ENCODE measurements around the gene FSD1. TPM values are rescaled to one million over a fixed set of nuclear protein-coding genes. Genes with fewer than 3 reads are reported as not detected.
"Not testable (repeated sequence)": the region's sequence is repeated elsewhere in the genome, so short reads cannot be mapped to it uniquely, and the experiment has no call there.

FSD1 gene
- 9.7 and 10.0 TPM in 2 replicates for total RNA-seq (2014; rRNA removed; shearing (Covaris generic))
- polyA plus RNA-seq (2015; cell fraction: cytosol; rRNA removed), result 24.0 and 28.3 TPM in 2 replicates
- polyA plus RNA-seq (2015; cell fraction: nucleus; rRNA removed), result 49.6 and 58.9 TPM in 2 replicates

DNA sequence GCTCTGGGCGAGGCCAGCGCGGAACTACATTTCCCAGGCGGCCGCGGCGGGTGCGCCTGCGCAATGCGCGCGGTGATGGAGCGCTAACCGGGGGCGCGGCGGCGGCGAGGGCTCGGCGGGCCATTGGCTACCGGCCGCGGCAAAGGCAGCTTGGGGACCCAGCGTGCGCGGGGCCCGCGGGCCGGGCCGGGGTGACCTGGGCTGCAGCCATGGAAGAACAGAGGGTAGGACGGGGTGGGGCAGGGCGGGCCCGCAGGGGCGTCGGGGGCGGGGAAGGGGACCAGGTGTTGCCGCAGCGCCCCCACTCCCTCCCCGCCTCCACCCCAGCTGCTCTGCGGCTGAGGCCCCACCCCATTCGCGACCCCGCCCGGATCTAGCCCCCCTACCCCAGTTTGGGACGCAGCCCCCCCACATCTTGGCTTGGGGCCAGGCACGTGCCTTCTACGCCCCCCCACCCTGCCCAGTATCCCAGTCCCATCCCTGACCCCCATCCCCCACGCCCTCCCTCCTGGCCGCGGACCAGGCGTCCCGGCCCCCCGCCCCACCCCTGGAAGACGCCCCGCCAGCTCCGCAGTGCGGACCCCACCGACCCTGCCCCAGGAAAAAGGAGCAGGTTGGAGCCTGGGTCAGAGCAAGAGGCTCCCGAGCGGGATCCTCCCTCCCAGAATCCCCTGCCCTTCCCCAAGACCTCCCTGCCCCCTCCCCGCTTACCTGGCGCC is at the start of gene FSD1:
Gene FSD1 (plus strand): TSS at position 61 of the 719 bp plus-strand sequence. CDS start 149 bp downstream, at position 210.
- DNase-seq (ENCODE audit: low read depth), result peak; percentile 53

DNA sequence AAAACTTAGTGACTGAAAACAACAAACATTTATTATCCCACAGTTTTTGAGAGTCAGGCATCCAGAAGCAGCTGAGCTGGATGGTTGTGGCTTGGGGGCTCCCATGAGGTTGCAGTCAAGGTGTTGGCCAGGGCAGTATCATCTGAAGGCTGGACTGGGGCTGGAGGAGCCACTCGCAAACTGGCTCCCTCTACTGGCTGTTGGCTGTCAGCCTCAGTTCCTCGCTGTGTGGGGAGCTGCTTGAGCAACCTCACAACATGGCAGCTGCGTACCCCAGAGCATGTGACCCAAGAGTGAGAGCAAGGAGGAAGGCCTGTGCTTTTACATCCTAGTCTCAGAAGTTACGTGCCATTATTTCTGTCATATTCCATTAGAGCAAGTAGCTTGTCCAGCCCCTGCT is 47.8 kb upstream of the FSD1 start:
- DNase-seq (ENCODE audit: low read depth), result no peak

DNA sequence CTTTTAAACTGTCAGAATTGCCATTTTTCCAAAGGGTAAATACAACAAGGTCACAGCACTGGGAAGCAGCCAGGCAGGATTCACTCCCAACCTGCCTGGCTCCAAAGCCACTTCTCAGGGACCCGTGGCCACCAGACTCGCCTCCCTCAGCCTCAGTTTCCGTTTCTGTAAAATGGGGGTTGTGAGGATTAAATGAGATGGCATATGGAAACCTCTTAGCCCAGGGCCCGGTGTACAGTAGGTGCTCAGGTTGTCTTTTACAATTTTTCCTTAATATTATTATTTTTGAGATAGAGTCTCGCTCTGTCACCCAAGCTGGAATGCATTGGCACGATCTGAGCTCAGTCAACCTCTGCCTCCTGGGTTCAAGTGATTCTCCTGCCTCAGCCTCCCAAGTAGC is 47.4 kb upstream of the FSD1 start:
- DNase-seq (ENCODE audit: low read depth), result no peak

DNA sequence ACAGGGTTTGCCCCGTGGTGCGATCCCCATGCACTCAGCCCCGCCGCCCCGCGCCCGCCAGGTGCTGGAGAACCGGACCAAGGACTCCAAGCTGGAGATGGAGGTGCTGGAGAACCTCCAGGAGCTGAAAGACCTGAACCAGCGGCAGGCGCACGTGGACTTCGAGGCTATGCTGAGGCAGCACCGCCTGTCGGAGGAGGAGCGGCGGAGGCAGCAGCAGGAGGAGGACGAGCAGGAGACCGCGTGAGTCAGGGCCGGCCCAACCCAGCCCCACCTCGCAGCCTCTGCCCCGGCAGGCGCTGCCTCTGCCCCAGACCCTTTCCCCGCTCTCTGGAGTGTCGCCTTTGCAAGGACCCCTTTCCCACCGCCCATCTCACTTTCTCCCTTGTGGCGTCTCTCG is 46.2 kb upstream of the FSD1 start:
- no peak for DNase-seq (ENCODE audit: low read depth)

DNA sequence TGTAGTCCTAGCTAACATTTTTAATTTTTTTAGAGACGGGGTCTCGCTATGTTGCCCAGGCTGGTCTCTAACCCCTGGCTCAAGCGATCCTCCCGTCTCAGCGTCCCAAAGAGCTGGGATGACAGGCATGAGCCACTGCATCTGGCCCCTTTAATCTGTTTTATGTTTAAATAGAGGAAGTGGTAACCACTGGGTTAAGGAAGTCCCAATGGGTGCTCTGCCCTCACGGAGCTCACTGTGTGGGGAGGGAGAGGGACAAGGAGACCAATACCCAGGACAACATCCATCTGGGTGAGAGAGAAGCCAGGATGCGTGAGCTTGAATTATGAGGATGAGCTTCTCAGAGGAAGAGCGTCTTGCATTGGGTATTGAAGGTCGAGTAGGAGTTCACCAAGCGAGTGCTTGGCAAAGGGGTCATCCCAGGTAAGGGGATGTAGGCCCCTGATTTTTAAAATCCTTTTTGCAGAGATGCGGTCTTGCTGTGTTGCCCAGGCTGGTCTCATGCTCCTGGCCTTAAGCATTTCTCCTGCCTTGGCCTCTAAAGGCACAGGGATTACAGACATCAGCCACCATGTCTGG is 43.7 kb upstream of the FSD1 start:
- DNase-seq (ENCODE audit: low read depth), result no peak

DNA sequence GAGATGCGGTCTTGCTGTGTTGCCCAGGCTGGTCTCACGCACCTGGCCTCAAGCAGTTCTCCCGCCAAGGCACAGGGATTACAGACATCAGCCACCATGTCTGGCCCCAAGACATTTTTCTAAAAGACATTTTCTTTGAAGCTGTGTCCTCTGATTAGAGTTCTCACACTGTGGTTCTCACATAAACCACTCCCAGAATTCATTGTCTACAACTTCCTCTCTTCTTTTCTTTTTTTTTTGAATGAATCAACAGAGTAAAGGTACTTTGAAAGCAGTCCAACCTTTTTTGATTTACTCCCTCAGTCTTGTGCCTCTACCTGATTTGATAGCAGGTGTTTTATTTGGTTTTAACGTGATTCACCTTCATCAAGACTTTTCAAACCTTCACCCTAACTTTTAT is 39.6 kb upstream of the FSD1 start:
- no peak for DNase-seq (ENCODE audit: low read depth)

DNA sequence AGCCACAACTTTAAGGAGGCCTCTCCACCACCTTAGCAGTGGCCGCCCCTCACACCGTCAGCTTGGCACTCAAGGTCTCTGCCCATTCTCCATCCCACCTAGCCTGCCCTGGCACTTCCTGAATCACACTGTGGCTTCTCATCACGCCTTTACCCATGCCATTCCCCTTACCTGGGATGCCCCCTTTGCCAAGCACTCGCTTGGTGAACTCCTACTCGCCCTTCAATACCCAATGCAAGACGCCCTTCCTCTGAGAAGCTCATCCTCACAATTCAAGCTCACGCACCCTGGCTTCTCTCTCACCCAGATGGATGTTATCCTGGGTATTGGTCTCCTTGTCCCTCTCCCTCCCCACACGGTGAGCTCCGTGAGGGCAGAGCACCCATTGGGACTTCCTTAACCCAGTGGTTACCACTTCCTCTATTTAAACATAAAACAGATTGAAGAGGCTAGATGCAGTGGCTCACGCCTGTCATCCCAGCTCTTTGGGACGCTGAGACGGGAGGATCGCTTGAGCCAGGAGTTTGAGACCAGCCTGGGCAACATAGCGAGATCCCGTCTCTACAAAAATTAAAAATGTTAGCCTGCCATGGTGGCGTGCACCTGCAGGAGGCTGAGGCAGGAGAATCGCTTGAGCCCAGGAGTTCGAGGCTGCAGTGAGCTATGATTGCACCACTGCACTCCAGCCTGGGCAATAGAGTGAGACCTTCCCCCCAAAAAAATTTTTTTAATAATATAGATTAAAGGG is 38.0 kb upstream of the FSD1 start:
- no peak for DNase-seq (ENCODE audit: low read depth)

DNA sequence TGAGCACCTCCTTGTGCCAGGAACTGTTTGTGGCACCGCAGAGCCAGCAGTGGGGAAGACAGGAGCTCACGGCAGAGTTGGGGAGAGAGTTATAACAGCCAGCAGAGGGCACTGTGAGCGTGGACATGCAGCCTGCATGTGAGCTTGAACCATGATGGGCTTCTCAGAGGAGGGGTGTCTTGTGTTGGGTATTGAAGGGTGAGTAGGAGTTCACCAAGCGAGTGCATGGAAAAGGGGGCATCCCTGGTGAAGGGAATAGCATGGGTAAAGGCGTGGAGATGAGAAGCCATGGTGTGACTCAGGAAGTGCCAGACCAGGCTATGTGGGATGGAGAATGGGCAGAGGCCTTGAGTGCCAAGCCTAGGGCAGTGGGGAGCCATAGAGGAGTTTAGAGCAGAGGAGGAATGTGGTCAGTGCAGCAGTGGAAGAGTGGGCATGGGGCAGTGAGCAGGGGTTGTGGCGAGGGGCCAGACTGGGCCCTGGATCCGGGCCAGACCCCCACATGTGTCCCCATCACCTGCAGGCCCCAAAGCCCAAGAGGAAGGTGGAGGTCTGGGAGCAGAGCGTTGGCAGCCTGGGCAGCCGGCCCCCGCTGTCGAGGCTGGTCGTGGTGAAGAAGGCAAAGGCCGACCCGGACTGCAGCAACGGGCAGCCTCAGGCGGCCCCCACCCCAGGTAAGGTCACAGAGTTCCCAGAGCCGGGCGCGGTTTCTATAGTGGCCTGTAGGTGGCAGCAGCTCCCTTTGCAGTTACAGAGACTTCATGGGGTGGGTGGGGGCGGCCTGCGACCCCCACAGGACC is 37.1 kb upstream of the FSD1 start:
- peak; percentile 59 for DNase-seq (ENCODE audit: low read depth)

DNA sequence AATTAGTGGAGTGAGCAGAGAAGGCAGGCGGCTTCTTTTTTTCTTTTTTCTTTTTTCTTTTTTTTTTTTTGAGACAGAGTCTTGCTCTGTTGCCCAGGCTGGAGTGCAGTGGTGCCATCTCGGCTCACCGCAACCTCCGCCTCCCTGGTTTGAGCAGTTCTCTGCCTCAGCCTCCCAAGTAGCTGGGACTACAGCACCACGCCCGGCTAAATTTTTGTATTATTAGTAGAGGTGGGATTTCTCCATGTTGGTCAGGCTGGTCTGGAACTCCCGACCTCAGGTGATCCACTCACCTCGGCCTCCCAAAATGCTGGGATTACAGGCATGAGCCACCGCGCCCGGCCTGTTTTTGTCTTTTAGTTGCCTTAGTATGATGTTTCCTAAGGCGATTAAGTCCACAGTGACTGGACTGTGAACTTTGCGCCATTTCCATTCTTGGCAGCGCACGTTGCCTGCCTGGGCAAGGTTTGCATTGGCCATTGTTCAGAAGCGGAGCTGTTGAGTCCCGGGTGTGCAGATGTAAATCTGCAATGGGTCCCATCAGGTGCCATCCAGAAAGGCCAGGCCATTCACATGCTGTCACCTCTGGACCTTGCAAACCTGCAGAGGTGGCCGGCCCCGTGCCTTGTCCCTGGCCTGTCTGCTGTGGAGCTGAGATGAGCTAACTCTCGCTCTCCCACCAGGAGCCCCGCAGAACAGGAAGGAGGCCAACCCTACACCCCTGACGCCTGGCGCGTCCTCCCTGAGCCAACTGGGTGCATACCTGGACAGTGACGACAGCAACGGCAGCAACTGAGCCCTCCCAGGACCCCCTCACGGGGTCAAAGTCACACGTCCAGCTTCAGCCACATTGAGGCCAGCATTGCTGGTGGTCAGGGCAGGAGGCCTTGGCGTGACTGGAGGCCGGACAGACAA is 36.2 kb upstream of the FSD1 start:
- DNase-seq (ENCODE audit: low read depth), result no peak

DNA sequence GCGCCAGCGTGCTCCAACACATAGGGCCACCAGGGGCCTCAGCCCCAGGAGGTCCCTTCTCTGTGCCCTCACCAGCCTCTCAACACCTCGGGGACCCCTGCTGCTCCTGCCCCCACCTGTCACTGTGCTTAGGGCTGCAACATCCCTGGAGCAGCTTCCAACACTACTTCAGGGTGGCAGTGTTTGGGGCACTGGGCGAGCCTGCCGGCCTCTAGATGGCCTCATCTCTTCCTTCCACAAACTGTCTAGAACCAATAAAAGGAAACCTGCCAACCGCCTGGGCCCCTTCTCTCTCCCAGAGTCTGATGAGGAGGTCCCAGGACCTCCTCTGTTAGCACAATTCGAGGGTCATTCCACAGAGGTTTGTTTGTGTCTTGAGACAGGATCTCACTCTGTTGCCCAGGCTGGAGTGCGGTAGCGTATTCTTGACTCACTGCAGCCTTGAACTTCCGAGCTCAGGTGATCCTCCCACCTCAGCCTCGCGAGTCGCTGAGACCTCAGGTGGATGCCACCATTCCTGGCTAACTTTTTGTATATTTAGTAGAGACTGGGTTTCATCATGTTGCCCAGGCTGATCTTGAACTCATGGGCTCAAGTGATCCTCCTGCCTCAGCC is 35.5 kb upstream of the FSD1 start:
- DNase-seq (ENCODE audit: low read depth), result no peak

DNA sequence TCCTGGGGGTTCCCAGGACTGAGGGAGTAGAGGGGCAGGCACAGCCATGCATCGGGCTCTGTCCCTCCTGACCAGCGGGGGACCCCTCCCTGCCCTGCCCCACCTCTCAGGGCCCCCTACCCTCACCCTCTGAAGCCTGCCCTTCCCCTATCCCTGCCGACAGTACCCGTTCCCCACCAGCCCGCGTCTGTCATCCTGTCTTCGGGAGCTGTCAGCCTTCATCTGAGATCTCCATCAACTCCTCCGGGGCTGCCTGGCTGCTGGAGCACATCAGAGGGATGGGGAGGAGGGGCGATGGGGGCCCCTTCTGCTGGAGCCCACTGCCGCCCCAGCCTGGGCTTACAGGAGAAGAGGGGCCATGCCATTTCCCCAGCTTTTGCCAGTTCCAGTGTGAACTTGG is 31.5 kb upstream of the FSD1 start:
- DNase-seq (ENCODE audit: low read depth), result no peak

DNA sequence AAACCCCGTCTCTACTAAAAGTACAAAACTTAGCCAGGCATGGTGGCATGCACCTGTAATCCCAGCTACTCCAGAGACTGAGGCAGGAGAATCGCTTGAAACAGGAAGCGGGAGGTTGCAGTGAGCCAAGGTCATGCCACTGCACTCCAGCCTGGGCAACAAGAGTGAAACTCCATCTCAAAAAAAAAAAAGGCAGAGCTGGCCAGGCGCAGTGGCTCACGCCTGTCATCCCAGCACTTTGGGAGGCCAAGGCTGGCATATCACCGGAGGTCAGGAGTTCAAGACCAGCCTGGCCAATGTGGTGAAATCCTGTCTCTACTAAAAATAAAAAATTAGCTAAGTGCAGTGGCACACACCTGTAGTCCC is 30.1 kb upstream of the FSD1 start:
- not testable (repeated sequence) for DNase-seq (ENCODE audit: low read depth)

DNA sequence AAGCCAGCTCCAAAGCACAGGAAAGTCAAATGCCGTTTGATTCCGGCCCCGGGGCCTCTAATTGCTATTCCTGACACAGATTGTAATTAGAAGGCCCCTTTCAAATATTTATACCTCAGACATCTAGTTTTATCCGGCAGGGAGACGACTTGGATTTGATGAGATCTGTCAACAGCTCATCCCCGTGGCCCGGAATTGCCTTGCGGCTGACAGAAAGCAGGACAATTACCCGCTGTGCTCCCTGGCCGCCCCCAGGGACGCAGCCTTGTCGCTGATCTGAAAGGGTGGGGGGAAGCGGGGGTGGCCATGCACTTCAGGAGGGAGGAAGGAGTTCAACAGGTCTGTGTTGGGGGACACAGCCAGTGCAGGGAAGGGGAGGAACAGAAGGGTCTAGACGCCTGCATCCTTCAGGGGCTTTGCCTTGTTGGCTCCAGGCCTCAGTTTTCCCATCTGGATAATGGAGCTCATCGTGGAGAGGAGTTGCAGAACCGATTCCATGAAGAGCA is 27.2 kb upstream of the FSD1 start:
- DNase-seq (ENCODE audit: low read depth), result no peak

DNA sequence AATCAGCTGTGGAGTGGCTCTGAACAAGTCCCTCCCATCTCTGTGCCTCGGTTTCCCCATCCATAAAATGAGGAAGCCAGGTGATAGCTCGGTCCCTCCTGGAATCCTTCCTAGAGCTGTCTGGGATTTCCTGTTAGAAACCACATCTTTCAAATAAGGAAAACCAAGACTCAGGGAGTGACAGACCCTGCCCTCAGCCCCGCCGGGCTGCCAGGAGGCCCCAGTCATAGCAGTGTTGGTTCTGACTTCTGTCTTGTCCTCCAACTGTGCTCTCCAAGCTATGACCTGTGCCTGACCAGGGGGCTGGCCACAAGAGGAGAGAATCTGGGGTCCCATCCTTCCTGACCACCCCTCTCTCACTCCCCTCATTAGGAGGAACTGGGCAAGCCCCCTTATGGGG is 26.4 kb upstream of the FSD1 start:
- no peak for DNase-seq (ENCODE audit: low read depth)

DNA sequence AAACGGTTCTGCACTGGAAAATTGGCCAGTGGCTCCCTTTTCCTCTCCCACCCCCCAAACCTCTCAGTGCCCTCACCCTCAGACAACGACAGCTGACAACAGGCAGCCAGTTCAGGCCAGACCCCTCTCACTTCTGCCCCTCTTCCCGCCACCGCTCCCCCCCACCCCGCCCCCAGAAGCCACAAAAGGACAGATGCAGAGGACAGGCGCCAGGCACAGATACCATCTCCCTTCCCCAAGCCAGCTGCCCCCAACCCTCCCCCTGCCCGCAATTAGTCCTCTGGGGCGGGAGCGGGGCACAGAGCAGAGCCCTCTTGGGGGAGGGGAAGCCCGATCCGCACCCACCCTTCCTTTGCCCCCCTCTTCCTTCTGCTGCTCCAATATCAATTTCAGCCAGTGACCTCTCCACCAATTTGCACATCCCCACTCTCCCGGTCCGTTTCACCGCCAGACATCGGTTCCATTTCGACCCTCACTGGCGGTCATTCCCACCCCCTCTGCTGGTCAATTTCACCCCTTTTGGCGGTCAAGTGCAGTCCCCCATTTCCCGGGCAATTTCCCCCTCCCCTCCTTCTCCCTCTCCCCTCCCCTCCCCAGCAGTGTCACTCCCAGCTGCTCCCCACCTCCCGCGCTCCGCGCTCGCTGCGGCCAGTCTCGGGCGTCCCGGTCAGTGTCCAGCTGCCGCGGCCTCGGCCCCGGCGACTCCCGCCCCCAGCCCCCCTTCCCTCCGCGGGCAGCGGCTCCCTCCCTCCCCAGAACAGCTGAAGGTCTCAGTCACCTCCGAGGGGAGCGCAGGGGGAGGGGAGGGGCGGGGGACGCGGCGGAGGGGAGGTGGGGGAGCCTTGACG is 25.8 kb upstream of the FSD1 start, which contains the start of gene SHD:
Gene SHD (plus strand): TSS at position 848 of the 848 bp plus-strand sequence. CDS start 798 bp downstream, outside the sequence.
- no peak for DNase-seq (ENCODE audit: low read depth)

DNA sequence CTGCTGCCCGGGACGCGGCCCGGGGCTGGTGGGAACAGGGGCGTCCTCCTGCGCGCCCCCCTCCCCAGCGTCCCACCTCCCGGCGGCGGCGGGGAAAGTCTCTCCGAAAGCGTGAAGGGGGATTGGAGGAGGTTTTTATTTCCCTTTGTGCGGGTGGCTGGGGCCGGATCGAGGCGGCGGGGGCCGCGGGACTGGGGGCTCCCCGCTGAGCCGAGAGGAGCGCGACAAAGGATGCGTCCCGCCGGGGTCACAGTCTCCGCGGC is 25.2 kb upstream of the FSD1 start:
- no peak for DNase-seq (ENCODE audit: low read depth)

DNA sequence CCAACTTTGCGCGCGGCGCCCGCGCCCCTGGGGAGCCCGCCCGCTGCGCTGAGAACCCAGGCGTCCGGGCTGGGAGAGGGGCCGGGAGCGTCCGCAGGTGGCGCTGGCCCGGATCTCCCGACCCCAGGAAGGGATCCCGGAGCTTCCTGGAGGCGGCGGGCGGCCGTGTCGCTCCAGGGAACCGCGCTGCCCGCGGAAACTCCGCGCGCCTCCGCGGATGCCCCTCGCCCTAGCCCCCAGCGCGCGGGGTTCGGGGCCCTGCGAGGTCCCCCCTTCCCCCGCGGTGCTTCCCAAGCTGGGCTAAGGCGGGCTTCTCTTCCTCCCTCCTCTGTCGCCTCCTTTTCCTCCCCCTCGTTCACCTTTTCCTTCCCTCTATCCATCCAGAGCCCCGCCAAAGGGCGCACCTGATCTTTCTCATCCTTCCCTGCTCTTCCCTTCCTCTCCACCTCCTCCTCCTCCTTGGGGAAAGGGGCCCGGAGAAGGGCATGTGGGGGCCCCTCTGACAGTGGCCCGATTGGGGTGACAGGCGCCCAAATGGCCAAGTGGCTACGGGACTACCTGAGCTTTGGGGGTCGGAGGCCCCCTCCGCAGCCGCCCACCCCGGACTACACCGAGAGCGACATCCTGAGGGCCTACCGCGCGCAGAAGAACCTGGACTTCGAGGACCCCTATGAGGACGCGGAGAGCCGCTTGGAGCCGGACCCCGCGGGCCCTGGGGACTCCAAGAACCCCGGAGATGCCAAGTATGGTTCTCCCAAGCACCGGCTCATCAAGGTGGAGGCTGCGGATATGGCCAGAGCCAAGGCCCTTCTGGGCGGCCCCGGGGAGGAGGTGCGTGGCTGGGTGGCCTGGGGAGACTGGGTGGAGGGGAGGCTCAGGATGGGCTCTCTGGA is 24.6 kb upstream of the FSD1 start:
- DNase-seq (ENCODE audit: low read depth), result no peak
